ENCODE results near the gene UBE2J1. TPM values are rescaled to one million over a fixed set of nuclear protein-coding genes. Genes with fewer than 3 reads are reported as not detected.
A peak's percentile ranks its signal among the peaks of the same experiment; 100 is the strongest.

Gene UBE2J1
- total RNA-seq, 1 experiment from 2014 or later = 22.4 TPM

DNA sequence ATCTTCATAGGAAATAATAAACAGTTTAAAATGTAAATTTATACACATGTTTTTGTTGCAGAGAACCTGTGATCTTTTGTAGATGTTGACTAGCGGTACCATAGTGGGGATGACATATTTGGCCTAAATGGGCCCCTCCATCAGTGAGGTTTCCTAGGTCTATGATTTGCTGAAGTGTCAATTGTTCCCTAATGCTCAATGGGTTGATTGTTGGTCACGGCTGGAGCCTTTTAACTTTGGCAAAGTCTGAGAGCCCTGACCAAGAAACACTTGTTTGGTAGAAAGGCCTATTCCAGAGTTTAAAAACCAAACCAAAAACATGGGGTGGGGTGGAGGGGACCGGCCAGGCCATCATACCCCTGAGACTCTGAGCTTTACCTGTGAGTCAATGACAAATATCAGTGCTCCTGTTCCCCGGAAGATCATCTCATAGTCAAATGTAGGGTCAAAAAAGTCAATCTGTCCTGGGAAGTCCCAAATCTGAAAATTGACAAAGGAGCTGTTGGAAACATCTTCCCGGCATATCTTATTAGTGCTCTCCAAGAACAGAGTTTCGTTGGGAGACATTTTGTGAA, 34.5 kb upstream of the UBE2J1 start:
- intact Hi-C loops (cut with micrococcal nuclease) = no loop called here
- Histone ChIP-seq H3K27me3 (ENCODE audit: low read length) (no peaks in the 10 kb centered on the region), H3K9me3 (ENCODE audit: low read length) (no peaks in the 10 kb centered on the region), H3K4me1 (ENCODE audit: insufficient read depth, low read length) (peaks cover 10% of the 10 kb centered on the region), H3K4me2 (ENCODE audit: low read length) (no peak overlapping the region), H3K9ac (ENCODE audit: low read length) (no peak overlapping the region), H3K79me2 (ENCODE audit: low read length) (no peaks in the 10 kb centered on the region), H4K20me1 (ENCODE audit: low read length) (no peaks in the 10 kb centered on the region), H3K27ac (ENCODE audit: low read length) (no peak overlapping the region), H2AFZ (ENCODE audit: low read length) (no peak overlapping the region), H3K36me3 (ENCODE audit: low read depth, low read length) (no peaks in the 10 kb centered on the region), H3K4me3 (ENCODE audit: low read length) (no peak overlapping the region), H3K9me2 (replicated peaks; ENCODE audit: low read length) (no peaks in the 10 kb centered on the region), H3F3A (ENCODE audit: low read length, unreplicated experiment) (no peaks in the 10 kb centered on the region)
- TF ChIP-seq EZH2 (IDR thresholded peaks at IDR 0.05; ENCODE audit: low read length, unreplicated experiment) (no peak), EZH2phosphoT487 (IDR thresholded peaks at IDR 0.05; ENCODE audit: borderline replicate concordance, low read length) (no peak)
- TF ChIP-seq, protein P1, sequence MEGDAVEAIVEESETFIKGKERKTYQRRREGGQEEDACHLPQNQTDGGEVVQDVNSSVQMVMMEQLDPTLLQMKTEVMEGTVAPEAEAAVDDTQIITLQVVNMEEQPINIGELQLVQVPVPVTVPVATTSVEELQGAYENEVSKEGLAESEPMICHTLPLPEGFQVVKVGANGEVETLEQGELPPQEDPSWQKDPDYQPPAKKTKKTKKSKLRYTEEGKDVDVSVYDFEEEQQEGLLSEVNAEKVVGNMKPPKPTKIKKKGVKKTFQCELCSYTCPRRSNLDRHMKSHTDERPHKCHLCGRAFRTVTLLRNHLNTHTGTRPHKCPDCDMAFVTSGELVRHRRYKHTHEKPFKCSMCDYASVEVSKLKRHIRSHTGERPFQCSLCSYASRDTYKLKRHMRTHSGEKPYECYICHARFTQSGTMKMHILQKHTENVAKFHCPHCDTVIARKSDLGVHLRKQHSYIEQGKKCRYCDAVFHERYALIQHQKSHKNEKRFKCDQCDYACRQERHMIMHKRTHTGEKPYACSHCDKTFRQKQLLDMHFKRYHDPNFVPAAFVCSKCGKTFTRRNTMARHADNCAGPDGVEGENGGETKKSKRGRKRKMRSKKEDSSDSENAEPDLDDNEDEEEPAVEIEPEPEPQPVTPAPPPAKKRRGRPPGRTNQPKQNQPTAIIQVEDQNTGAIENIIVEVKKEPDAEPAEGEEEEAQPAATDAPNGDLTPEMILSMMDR (conservative IDR thresholded peaks at IDR 0.05; ENCODE audit: low read depth, low read length) = no peak
- CTCF ChIA-PET = no interaction called here
- DNase-seq (no peak), ATAC-seq (no peak)
- POLR2A ChIA-PET (ENCODE audit: unreplicated experiment) = no interaction called here
- no TSS peak for BruUV-seq (replicated peaks)

DNA sequence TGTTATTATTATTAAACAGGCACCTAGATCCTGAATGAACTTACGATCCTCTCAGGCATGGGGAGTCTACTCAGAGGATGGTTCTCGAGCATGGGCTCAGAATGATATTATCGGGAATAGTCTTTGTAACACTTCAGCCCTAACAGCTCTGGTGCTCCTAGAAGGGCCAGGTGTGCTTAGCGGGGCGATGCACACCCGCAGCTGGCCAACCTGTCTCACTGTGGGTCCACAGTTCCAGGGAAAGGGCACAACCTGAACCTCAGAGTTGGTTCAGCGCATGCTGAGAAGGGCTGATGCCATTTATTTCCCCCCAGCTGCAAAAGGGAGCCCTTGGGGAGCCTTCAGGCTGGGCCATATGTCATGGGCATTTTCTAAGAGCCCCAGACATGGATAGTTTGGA, 33.3 kb upstream of the UBE2J1 start:
- BruUV-seq (replicated peaks) = no TSS peak
- ChIA-PET CTCF (no interaction called here), POLR2A (ENCODE audit: unreplicated experiment) (no interaction called here)
- no peaks in the 10 kb centered on the region for H3K9me3 ChIP-seq (ENCODE audit: low read length)
- no peaks in the 10 kb centered on the region for H3K79me2 ChIP-seq (ENCODE audit: low read length)
- no peaks in the 10 kb centered on the region for H3F3A ChIP-seq (ENCODE audit: low read length, unreplicated experiment)
- no peaks in the 10 kb centered on the region for H3K36me3 ChIP-seq (ENCODE audit: low read depth, low read length)
- H3K4me1 ChIP-seq (ENCODE audit: insufficient read depth, low read length) = peaks cover 10% of the 10 kb centered on the region
- TF ChIP-seq EZH2phosphoT487 (IDR thresholded peaks at IDR 0.05; ENCODE audit: borderline replicate concordance, low read length) (no peak), EZH2 (IDR thresholded peaks at IDR 0.05; ENCODE audit: low read length, unreplicated experiment) (no peak)
- TF ChIP-seq, protein P1 (conservative IDR thresholded peaks at IDR 0.05; ENCODE audit: low read depth, low read length) = no peak
- no peaks in the 10 kb centered on the region for H4K20me1 ChIP-seq (ENCODE audit: low read length)
- intact Hi-C loops (cut with micrococcal nuclease) = no loop called here
- H2AFZ ChIP-seq (ENCODE audit: low read length) = no peak overlapping the region
- no peak for ATAC-seq
- no peak overlapping the region for H3K4me2 ChIP-seq (ENCODE audit: low read length)
- no peak for DNase-seq
- H3K4me3 ChIP-seq (ENCODE audit: low read length) = no peak overlapping the region
- H3K27me3 ChIP-seq (ENCODE audit: low read length) = no peaks in the 10 kb centered on the region
- H3K27ac ChIP-seq (ENCODE audit: low read length) = no peak overlapping the region
- H3K9me2 ChIP-seq (replicated peaks; ENCODE audit: low read length) = no peaks in the 10 kb centered on the region
- no peak overlapping the region for H3K9ac ChIP-seq (ENCODE audit: low read length)

DNA sequence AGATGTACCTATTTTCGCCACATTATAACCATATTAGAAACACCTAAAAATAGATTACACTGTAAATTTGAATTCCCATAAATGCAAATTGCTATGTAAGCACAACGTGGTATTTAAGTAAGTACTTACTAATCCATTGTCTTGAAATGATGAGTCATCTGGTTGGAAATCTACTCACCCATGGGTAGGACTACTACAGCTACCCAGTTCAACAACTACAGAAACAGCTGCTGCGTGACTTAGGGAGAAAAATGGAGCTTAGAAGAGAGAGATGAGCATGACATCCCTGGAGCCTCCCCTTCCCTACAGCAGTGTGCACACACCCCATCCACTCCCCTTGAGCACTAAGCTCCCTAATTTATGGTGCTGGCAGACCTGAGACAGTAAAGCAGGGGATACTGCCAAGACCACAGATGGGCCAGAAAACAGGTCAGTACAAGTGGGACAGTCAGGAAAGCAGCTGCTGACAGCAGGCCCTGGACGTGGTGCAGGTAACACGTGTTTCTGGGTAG, 32.7 kb upstream of the UBE2J1 start:
- BruUV-seq (replicated peaks) = no TSS peak

More for the DNA sequence above, 32.7 kb upstream of the UBE2J1 start:
- no peak overlapping the region for H3K4me3 ChIP-seq (ENCODE audit: low read length)
- no peaks in the 10 kb centered on the region for H3K79me2 ChIP-seq (ENCODE audit: low read length)
- intact Hi-C loops (cut with micrococcal nuclease) = no loop called here
- H4K20me1 ChIP-seq (ENCODE audit: low read length) = no peaks in the 10 kb centered on the region
- no peaks in the 10 kb centered on the region for H3K27me3 ChIP-seq (ENCODE audit: low read length)
- no peaks in the 10 kb centered on the region for H3K9me2 ChIP-seq (replicated peaks; ENCODE audit: low read length)
- CTCF ChIA-PET = interaction anchor here (0.6 kb wide), 1 partner anchor 13 kb away, joined by 3 read pairs; no protein-coding TSS in a partner anchor
- no peaks in the 10 kb centered on the region for H3F3A ChIP-seq (ENCODE audit: low read length, unreplicated experiment)
- no peak overlapping the region for H3K9ac ChIP-seq (ENCODE audit: low read length)
- TF ChIP-seq EZH2 (IDR thresholded peaks at IDR 0.05; ENCODE audit: low read length, unreplicated experiment) = no peak
- TF ChIP-seq, protein P1 (conservative IDR thresholded peaks at IDR 0.05; ENCODE audit: low read depth, low read length) = no peak
- no peak for TF ChIP-seq EZH2phosphoT487 (IDR thresholded peaks at IDR 0.05; ENCODE audit: borderline replicate concordance, low read length)
- DNase-seq (peak; percentile 66), ATAC-seq (peak; percentile 87)
- POLR2A ChIA-PET (ENCODE audit: unreplicated experiment) = no interaction called here
- H3K36me3 ChIP-seq (ENCODE audit: low read depth, low read length) = no peaks in the 10 kb centered on the region
- H2AFZ ChIP-seq (ENCODE audit: low read length) = no peak overlapping the region
- peaks cover 10% of the 10 kb centered on the region for H3K4me1 ChIP-seq (ENCODE audit: insufficient read depth, low read length)
- no peak overlapping the region for H3K4me2 ChIP-seq (ENCODE audit: low read length)
- H3K27ac ChIP-seq (ENCODE audit: low read length) = no peak overlapping the region
- no peaks in the 10 kb centered on the region for H3K9me3 ChIP-seq (ENCODE audit: low read length)
